ENCODE results near the gene GMDS.

The GMDS gene

GRCh38 chr6:2259574-2259973 lies 14.2 kb upstream of the GMDS start:
- Histone ChIP-seq H3K9ac (ENCODE audit: low read depth, low read length) (no peak overlapping the region), H3K27me3 (ENCODE audit: control insufficient read depth, insufficient read depth, low read length) (no peaks in the 10 kb centered on the region), H3K36me3 (ENCODE audit: control insufficient read depth, insufficient read depth, low read length) (no peaks in the 10 kb centered on the region), H3K9me3 (ENCODE audit: control insufficient read depth, insufficient read depth, low read length) (no peaks in the 10 kb centered on the region), H3K4me3 (ENCODE audit: low read depth, low read length) (no peak overlapping the region), H3K4me1 (ENCODE audit: control insufficient read depth, insufficient read depth, low read length) (no peaks in the 10 kb centered on the region), H3K27ac (ENCODE audit: low read depth, low read length) (no peak overlapping the region)

- no peaks in the 10 kb centered on the region for H3K36me3 ChIP-seq (ENCODE audit: control insufficient read depth, insufficient read depth, low read length)
- H3K27ac ChIP-seq (ENCODE audit: low read depth, low read length), result no peak overlapping the region
- H3K4me3 ChIP-seq (ENCODE audit: low read depth, low read length), result no peak overlapping the region
- no peaks in the 10 kb centered on the region for H3K9me3 ChIP-seq (ENCODE audit: control insufficient read depth, insufficient read depth, low read length)
- H3K9ac ChIP-seq (ENCODE audit: low read depth, low read length), result no peak overlapping the region
- no peaks in the 10 kb centered on the region for H3K4me1 ChIP-seq (ENCODE audit: control insufficient read depth, insufficient read depth, low read length)
- no peaks in the 10 kb centered on the region for H3K27me3 ChIP-seq (ENCODE audit: control insufficient read depth, insufficient read depth, low read length)
Measured at GRCh38 chr6:2259002-2259494, 13.6 kb upstream of the GMDS start.

- Histone ChIP-seq H3K4me3 (ENCODE audit: low read depth, low read length) (no peak overlapping the region), H3K9me3 (ENCODE audit: control insufficient read depth, insufficient read depth, low read length) (no peaks in the 10 kb centered on the region), H3K27ac (ENCODE audit: low read depth, low read length) (no peak overlapping the region), H3K9ac (ENCODE audit: low read depth, low read length) (no peak overlapping the region), H3K36me3 (ENCODE audit: control insufficient read depth, insufficient read depth, low read length) (no peaks in the 10 kb centered on the region), H3K4me1 (ENCODE audit: control insufficient read depth, insufficient read depth, low read length) (no peaks in the 10 kb centered on the region), H3K27me3 (ENCODE audit: control insufficient read depth, insufficient read depth, low read length) (no peaks in the 10 kb centered on the region)
Measured at GRCh38 chr6:2258112-2258511, 12.7 kb upstream of the GMDS start.

GRCh38 chr6:2257363-2257762 lies 12.0 kb upstream of the GMDS start:
- H3K27me3 ChIP-seq (ENCODE audit: control insufficient read depth, insufficient read depth, low read length), result no peaks in the 10 kb centered on the region
- no peaks in the 10 kb centered on the region for H3K4me1 ChIP-seq (ENCODE audit: control insufficient read depth, insufficient read depth, low read length)
- no peaks in the 10 kb centered on the region for H3K9me3 ChIP-seq (ENCODE audit: control insufficient read depth, insufficient read depth, low read length)
- no peaks in the 10 kb centered on the region for H3K36me3 ChIP-seq (ENCODE audit: control insufficient read depth, insufficient read depth, low read length)
- no peak overlapping the region for H3K4me3 ChIP-seq (ENCODE audit: low read depth, low read length)
- no peak overlapping the region for H3K9ac ChIP-seq (ENCODE audit: low read depth, low read length)
- no peak overlapping the region for H3K27ac ChIP-seq (ENCODE audit: low read depth, low read length)

GRCh38 chr6:2254747-2255146 lies 9.3 kb upstream of the GMDS start:
- Histone ChIP-seq H3K36me3 (ENCODE audit: control insufficient read depth, insufficient read depth, low read length) (no peaks in the 10 kb centered on the region), H3K27ac (ENCODE audit: low read depth, low read length) (no peak overlapping the region), H3K4me1 (ENCODE audit: control insufficient read depth, insufficient read depth, low read length) (no peaks in the 10 kb centered on the region), H3K4me3 (ENCODE audit: low read depth, low read length) (no peak overlapping the region), H3K27me3 (ENCODE audit: control insufficient read depth, insufficient read depth, low read length) (no peaks in the 10 kb centered on the region), H3K9ac (ENCODE audit: low read depth, low read length) (no peak overlapping the region), H3K9me3 (ENCODE audit: control insufficient read depth, insufficient read depth, low read length) (no peaks in the 10 kb centered on the region)

- Histone ChIP-seq H3K9me3 (ENCODE audit: control insufficient read depth, insufficient read depth, low read length) (no peaks in the 10 kb centered on the region), H3K4me3 (ENCODE audit: low read depth, low read length) (no peak overlapping the region), H3K27me3 (ENCODE audit: control insufficient read depth, insufficient read depth, low read length) (peaks cover 6% of the 10 kb centered on the region), H3K27ac (ENCODE audit: low read depth, low read length) (no peak overlapping the region), H3K9ac (ENCODE audit: low read depth, low read length) (no peak overlapping the region), H3K36me3 (ENCODE audit: control insufficient read depth, insufficient read depth, low read length) (no peaks in the 10 kb centered on the region), H3K4me1 (ENCODE audit: control insufficient read depth, insufficient read depth, low read length) (peaks cover 15% of the 10 kb centered on the region)
Measured at GRCh38 chr6:2249126-2249525, 3.7 kb upstream of the GMDS start.

- Histone ChIP-seq H3K9ac (ENCODE audit: low read depth, low read length) (no peak overlapping the region), H3K4me3 (ENCODE audit: low read depth, low read length) (no peak overlapping the region), H3K27me3 (ENCODE audit: control insufficient read depth, insufficient read depth, low read length) (peaks cover 6% of the 10 kb centered on the region), H3K27ac (ENCODE audit: low read depth, low read length) (no peak overlapping the region), H3K4me1 (ENCODE audit: control insufficient read depth, insufficient read depth, low read length) (peaks cover 24% of the 10 kb centered on the region), H3K9me3 (ENCODE audit: control insufficient read depth, insufficient read depth, low read length) (no peaks in the 10 kb centered on the region), H3K36me3 (ENCODE audit: control insufficient read depth, insufficient read depth, low read length) (no peaks in the 10 kb centered on the region)
Measured at GRCh38 chr6:2247664-2248063, 2.3 kb upstream of the GMDS start.

GRCh38 chr6:2245877-2246863 lies 765 bp upstream of the GMDS start:
- Histone ChIP-seq H3K4me1 (ENCODE audit: control insufficient read depth, insufficient read depth, low read length) (peaks cover 39% of the 10 kb centered on the region), H3K27me3 (ENCODE audit: control insufficient read depth, insufficient read depth, low read length) (peaks cover 6% of the 10 kb centered on the region), H3K9ac (ENCODE audit: low read depth, low read length) (peak overlapping the region; percentile 78), H3K36me3 (ENCODE audit: control insufficient read depth, insufficient read depth, low read length) (no peaks in the 10 kb centered on the region), H3K4me3 (ENCODE audit: low read depth, low read length) (peak overlapping the region; percentile 95), H3K9me3 (ENCODE audit: control insufficient read depth, insufficient read depth, low read length) (no peaks in the 10 kb centered on the region), H3K27ac (ENCODE audit: low read depth, low read length) (peak overlapping the region; percentile 78)

- H3K9me3 ChIP-seq (ENCODE audit: control insufficient read depth, insufficient read depth, low read length), result no peaks in the 10 kb centered on the region
- H3K4me3 ChIP-seq (ENCODE audit: low read depth, low read length), result peak overlapping the region; percentile 95
- H3K27me3 ChIP-seq (ENCODE audit: control insufficient read depth, insufficient read depth, low read length), result peaks cover 6% of the 10 kb centered on the region
- peak overlapping the region; percentile 8 for H3K27ac ChIP-seq (ENCODE audit: low read depth, low read length)
- H3K9ac ChIP-seq (ENCODE audit: low read depth, low read length), result peak overlapping the region; percentile 30; the same call in 1 of the 2 replicates
- no peaks in the 10 kb centered on the region for H3K36me3 ChIP-seq (ENCODE audit: control insufficient read depth, insufficient read depth, low read length)
- H3K4me1 ChIP-seq (ENCODE audit: control insufficient read depth, insufficient read depth, low read length), result peaks cover 45% of the 10 kb centered on the region
Measured at GRCh38 chr6:2244261-2245102, 923 bp downstream of the GMDS start.

GRCh38 chr6:2242311-2242710 lies 3.1 kb downstream of the GMDS start:
- Histone ChIP-seq H3K4me3 (ENCODE audit: low read depth, low read length) (no peak overlapping the region), H3K9me3 (ENCODE audit: control insufficient read depth, insufficient read depth, low read length) (no peaks in the 10 kb centered on the region), H3K36me3 (ENCODE audit: control insufficient read depth, insufficient read depth, low read length) (no peaks in the 10 kb centered on the region), H3K9ac (ENCODE audit: low read depth, low read length) (no peak overlapping the region), H3K4me1 (ENCODE audit: control insufficient read depth, insufficient read depth, low read length) (peaks cover 45% of the 10 kb centered on the region), H3K27ac (ENCODE audit: low read depth, low read length) (no peak overlapping the region), H3K27me3 (ENCODE audit: control insufficient read depth, insufficient read depth, low read length) (peaks cover 6% of the 10 kb centered on the region)

GRCh38 chr6:2240961-2241360 lies 4.4 kb downstream of the GMDS start:
- Histone ChIP-seq H3K27me3 (ENCODE audit: control insufficient read depth, insufficient read depth, low read length) (peaks cover 6% of the 10 kb centered on the region), H3K27ac (ENCODE audit: low read depth, low read length) (no peak overlapping the region), H3K4me3 (ENCODE audit: low read depth, low read length) (no peak overlapping the region), H3K4me1 (ENCODE audit: control insufficient read depth, insufficient read depth, low read length) (peaks cover 37% of the 10 kb centered on the region), H3K9me3 (ENCODE audit: control insufficient read depth, insufficient read depth, low read length) (no peaks in the 10 kb centered on the region), H3K36me3 (ENCODE audit: control insufficient read depth, insufficient read depth, low read length) (no peaks in the 10 kb centered on the region), H3K9ac (ENCODE audit: low read depth, low read length) (no peak overlapping the region)

Data from HUES48 (cell line).